Adipose tissue (tissue), 3 donors: ENCODE data around the gene PIK3R5. TPM values are rescaled to one million over a fixed set of nuclear protein-coding genes. Genes with fewer than 3 reads are reported as not detected.

Source experiments
- H3K27ac ChIP-seq: one replicate; pipeline ENCODE4 v1.5.1; 2013; ENCODE audit warnings: low read depth, low read length
- WGBS, 3 donors: extraction: QIAGEN DNeasy Blood & Tissue Kit; methylation state at CpG; one replicate each; pipeline ENCODE4 v1.1.7; 2013; 5-methylcytosine and 5-hydroxymethylcytosine counted together
- polyA plus RNA-seq, 3 donors: library from polyadenylated mRNA; stranded (reverse); fragments of 200-250 nt; gene quantifications; one replicate each; pipeline ENCODE4 v1.2.3, GENCODE V29; 2013
- donor health status: healthy with polysubstance abuse.
- donor health status: Bipolar disorder and iron deficiency.
- donor health status: healthy.

PIK3R5 gene
- polyA plus RNA-seq, 3 donors = 1.2 to 6.9 (median 3.9) TPM

GRCh38 chr17:8959312-8959918 lies 6.1 kb downstream of the PIK3R5 start:
- WGBS, 3 donors = 82 to 89% (median 86%) methylated on average over 9 of the region's 9 CpGs
- H3K27ac ChIP-seq = no peak overlapping the region

- 86 to 87% (median 87%) methylated on average over 8 of the region's 8 CpGs for WGBS, 3 donors
These were observed 7.8 kb downstream of the PIK3R5 start for GRCh38 chr17:8957721-8958120.

GRCh38 chr17:8956465-8956902 lies 9.0 kb downstream of the PIK3R5 start:
- 45 to 55% (median 52%) methylated on average over 5 of the region's 5 CpGs for WGBS, 3 donors
- no peak overlapping the region for H3K27ac ChIP-seq

More at GRCh38 chr17:8957721-8958120, 7.8 kb downstream of the PIK3R5 start:
- H3K27ac ChIP-seq = no peak overlapping the region

- WGBS, 3 donors = 71 to 72% (median 71%) methylated on average over 12 of the region's 12 CpGs
- peak overlapping the region; percentile 22 for H3K27ac ChIP-seq
These were observed 10.2 kb downstream of the PIK3R5 start for GRCh38 chr17:8955021-8955959.

GRCh38 chr17:8954339-8954738 lies 11.2 kb downstream of the PIK3R5 start:
- peak overlapping the region; percentile 11 for H3K27ac ChIP-seq
- 24 to 36% (median 30%) methylated on average over 10 of the region's 10 CpGs for WGBS, 3 donors

GRCh38 chr17:8953156-8953885 lies 12.2 kb downstream of the PIK3R5 start:
- WGBS, 3 donors = 62 to 65% (median 64%) methylated on average over 2 of the region's 2 CpGs
- peak overlapping the region; percentile 24 for H3K27ac ChIP-seq

GRCh38 chr17:8952191-8952590 lies 13.3 kb downstream of the PIK3R5 start:
- no peak overlapping the region for H3K27ac ChIP-seq
- 85 to 90% (median 90%) methylated on average over 1 of the region's 1 CpG for WGBS, 3 donors

- 75 to 78% (median 75%) methylated on average over 4 of the region's 4 CpGs for WGBS, 3 donors
- H3K27ac ChIP-seq = no peak overlapping the region
These were observed 14.3 kb downstream of the PIK3R5 start for GRCh38 chr17:8951206-8951605.

- no peak overlapping the region for H3K27ac ChIP-seq
- 79 to 85% (median 80%) methylated on average over 9 of the region's 9 CpGs for WGBS, 3 donors
These were observed 16.3 kb downstream of the PIK3R5 start for GRCh38 chr17:8949061-8949661.

- no peak overlapping the region for H3K27ac ChIP-seq
- 91 to 95% (median 93%) methylated on average over 7 of the region's 7 CpGs for WGBS, 3 donors
These were observed 17.0 kb downstream of the PIK3R5 start for GRCh38 chr17:8948462-8948861.

- WGBS, 3 donors = 92 to 94% (median 92%) methylated on average over 7 of the region's 7 CpGs
- no peak overlapping the region for H3K27ac ChIP-seq
These were observed 18.3 kb downstream of the PIK3R5 start for GRCh38 chr17:8947201-8947600.

- WGBS, 3 donors = 83 to 96% (median 94%) methylated on average over 6 of the region's 6 CpGs
- H3K27ac ChIP-seq = no peak overlapping the region
These were observed 19.0 kb downstream of the PIK3R5 start for GRCh38 chr17:8946476-8946875.

GRCh38 chr17:8946071-8946470 lies 19.4 kb downstream of the PIK3R5 start:
- WGBS, 3 donors = 77 to 89% (median 88%) methylated on average over 8 of the region's 8 CpGs
- no peak overlapping the region for H3K27ac ChIP-seq

GRCh38 chr17:8944748-8945147 lies 20.8 kb downstream of the PIK3R5 start:
- 48 to 69% (median 55%) methylated on average over 4 of the region's 4 CpGs for WGBS, 3 donors
- H3K27ac ChIP-seq = no peak overlapping the region

- H3K27ac ChIP-seq = no peak overlapping the region
These were observed 21.4 kb downstream of the PIK3R5 start for GRCh38 chr17:8944083-8944482.

GRCh38 chr17:8941980-8942622 lies 23.4 kb downstream of the PIK3R5 start:
- no peak overlapping the region for H3K27ac ChIP-seq
- 57 to 67% (median 61%) methylated on average over 8 of the region's 8 CpGs for WGBS, 3 donors

GRCh38 chr17:8941520-8941919 lies 24.0 kb downstream of the PIK3R5 start:
- 61 to 80% (median 67%) methylated on average over 14 of the region's 14 CpGs for WGBS, 3 donors
- H3K27ac ChIP-seq = no peak overlapping the region

- 50 to 63% (median 56%) methylated on average over 6 of the region's 6 CpGs for WGBS, 3 donors
- H3K27ac ChIP-seq = no peak overlapping the region
These were observed 24.5 kb downstream of the PIK3R5 start for GRCh38 chr17:8940866-8941471.
